NCI-H1105 (cell line): ENCODE data around the gene NOX4.

Experiments
- DNase-seq: peaks from one replicate; lab custom pipeline; 2025; lab: John Stamatoyannopoulos, UW

Gene NOX4

GRCh38 chr11:89490981-89491690, at the start of gene NOX4:
TSS of gene NOX4 (minus strand) at chr11:89491375. CDS start at chr11:89491246, 129 bp downstream.
- peak; percentile 12 for DNase-seq

- DNase-seq: no peak
Measured at GRCh38 chr11:89540826-89541225, 49.7 kb upstream of the NOX4 start.

- DNase-seq: no peak
Measured at GRCh38 chr11:89537936-89538335, 46.8 kb upstream of the NOX4 start.

GRCh38 chr11:89536926-89537325, 45.8 kb upstream of the NOX4 start:
- DNase-seq: no peak

DNA sequence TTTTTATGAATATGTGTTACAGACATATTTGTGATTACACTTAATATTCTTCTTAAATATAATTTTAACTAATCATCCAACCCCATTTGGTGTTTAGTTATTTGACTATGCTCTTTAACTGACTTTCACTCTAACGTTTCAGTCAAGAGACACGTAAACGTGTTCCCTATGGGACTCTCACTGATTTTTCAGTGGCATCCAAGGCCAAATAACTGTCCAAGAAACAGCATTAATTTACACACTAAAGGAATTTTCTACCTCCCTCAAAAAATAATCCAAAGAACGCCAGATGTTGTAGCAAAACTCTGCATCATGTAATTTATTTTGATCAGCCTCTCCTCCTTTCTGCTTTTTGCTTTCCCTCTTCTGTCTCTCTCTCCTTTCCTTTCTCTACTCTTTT, 44.0 kb upstream of the NOX4 start:
- no peak for DNase-seq

DNA sequence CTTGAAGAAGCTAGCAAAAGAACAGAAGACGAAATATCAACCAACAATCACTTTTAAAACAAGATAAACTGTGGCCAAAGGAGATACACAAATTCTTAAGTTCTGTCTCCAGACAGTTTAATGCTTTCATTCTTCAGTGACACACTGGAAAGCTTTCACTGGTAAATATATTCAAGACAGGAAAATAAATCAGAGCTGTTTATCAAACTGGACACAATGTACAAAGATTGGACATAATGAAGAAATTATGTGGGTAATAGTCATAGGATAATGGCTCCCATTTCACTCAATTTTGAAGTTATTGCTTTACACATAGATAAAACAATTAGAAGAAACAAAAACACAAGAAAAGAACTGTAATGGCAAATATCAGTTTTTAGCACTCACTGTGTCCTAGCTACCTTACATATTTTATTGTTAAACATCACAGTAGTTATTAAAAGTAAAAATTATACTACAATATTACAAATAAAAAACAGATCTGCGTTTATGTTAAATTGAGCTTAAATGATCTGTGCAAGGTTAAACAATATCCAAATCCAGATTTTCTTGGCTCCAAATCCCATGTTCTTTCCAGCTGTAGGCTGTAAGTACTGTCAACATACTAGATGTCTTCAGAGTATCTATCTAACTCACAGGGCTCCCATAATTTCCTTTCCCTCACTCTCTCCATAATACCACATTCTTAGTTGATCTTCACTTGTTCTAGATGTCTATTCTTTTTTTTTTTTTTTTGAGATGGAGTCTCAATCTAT, 38.6 kb upstream of the NOX4 start:
- DNase-seq: no peak

GRCh38 chr11:89521792-89522191, 30.6 kb upstream of the NOX4 start:
- DNase-seq: no peak

DNA sequence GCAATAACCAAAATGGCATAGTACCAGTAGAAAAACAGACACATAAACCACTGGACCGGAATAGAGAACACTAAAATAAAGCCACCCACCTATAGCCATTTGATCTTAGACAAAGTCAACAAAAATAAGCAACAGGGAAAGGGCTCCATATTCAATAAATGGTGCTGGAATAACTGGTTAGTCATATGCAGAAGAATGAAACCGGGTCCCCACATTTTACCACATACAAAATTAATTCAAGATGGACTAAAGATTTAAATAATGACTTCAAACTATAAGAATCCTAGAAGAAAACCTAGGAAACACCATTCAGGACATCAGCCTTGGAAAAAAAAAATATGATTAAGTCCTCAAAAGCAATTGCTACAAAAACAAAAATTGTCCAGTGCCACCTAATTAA, 30.1 kb upstream of the NOX4 start:
- DNase-seq: no peak

- no peak for DNase-seq
Measured at GRCh38 chr11:89516496-89516895, 25.3 kb upstream of the NOX4 start.

- no peak for DNase-seq
Measured at GRCh38 chr11:89508544-89508943, 17.4 kb upstream of the NOX4 start.

GRCh38 chr11:89504270-89504669, 13.1 kb upstream of the NOX4 start:
- no peak for DNase-seq

DNA sequence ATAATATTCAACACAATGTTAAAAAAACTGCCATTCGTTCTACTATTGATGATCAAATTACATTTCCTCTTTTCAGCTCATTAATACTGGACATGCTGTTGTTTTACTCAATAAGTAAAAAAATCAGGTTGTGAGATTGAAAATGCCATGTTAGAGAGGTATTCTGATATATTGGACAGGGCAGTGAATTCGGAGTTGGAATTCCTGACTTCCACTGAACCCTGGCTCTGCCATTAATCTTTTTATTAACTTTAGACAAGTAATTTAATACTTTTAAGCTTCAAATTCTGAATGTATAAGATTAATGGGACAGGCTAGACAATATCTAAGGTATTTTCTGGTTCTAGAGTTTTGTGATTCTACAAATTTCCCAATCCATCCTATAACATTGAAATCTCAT, 12.2 kb upstream of the NOX4 start:
- no peak for DNase-seq

- DNase-seq: no peak
Measured at GRCh38 chr11:89502301-89502700, 11.1 kb upstream of the NOX4 start.

DNA sequence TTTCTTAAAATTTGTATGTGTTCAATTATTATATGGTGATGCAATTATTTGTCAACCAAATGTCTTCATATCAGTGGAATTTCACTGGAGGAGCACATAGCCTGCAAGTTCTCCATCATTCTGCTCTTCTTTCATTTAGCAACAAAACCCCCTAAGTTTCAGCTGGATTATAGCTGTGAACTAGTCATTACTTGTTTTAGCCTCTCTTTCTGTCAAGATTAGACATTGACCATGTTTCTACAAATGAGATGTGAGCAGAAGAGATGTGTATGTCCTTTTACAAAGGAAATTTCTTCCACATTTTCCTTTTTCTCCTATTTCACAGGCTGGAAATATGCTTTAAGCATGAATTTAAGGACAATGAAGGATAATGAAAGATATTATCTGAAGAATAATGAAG, 9.2 kb upstream of the NOX4 start:
- no peak for DNase-seq

- no peak for DNase-seq
Measured at GRCh38 chr11:89498845-89499448, 7.8 kb upstream of the NOX4 start.

- no peak for DNase-seq
Measured at GRCh38 chr11:89495951-89496350, 4.8 kb upstream of the NOX4 start.

DNA sequence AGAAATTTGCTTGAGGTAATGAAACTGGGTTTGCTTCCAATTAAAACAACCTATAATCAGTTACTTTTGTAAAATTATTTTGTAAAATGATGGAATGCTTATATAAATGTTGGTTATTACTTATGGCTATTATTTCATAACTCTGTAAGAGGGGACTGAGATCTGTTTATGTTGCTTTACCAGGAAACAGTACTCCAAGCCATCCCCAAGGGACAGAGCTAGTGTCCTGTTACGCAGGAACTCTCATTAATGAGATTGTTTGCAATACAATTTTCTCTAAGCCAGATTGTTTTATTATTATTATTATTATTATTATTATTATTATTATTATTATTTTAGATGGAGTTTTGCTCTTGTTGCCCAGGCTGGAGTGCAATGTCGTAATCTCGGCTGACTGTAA, 2.3 kb upstream of the NOX4 start:
- no peak for DNase-seq

GRCh38 chr11:89490602-89490980, 584 bp downstream of the NOX4 start:
- no peak for DNase-seq

DNA sequence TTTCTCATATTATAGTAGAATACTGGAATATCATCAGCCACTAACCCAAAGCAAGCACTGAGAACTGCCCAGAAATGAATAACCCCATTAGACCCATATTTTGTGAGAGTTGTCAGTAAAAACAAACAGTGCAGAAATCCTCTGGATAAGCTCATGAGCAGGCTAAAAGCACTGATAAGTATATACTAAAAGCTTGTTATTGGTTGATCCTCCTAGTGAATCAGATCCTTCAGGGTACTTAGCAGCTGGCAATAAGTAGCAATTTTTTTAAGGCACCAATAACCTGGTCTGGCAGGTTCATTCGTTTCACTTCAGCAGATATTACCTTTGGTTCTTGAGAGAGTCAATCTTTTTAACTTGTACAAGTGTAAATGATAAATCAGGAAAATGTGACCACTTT, 1.2 kb downstream of the NOX4 start:
- DNase-seq: no peak

- no peak for DNase-seq
Measured at GRCh38 chr11:89487016-89487415, 4.2 kb downstream of the NOX4 start.

GRCh38 chr11:89484896-89485295, 6.3 kb downstream of the NOX4 start:
- no peak for DNase-seq

DNA sequence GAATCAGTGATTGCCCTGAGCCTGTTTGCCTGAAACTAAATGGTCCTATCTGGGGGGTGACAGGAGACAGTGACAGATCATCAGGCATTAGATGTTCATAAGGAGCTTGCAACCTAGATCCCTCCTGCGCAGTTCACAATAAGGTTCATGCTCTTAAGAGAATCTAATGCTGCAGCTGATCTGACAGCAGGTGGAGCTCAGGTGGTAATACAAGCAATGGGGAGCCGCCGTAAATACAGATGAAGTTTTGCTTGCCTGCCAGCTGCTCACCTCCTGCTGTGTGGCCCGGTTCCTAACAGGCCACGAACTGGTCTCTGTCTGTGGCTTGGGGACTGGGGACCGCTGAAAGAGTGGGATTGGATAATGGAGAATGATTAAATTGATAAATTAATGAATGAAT, 14.0 kb downstream of the NOX4 start:
- no peak for DNase-seq

- no peak for DNase-seq
Measured at GRCh38 chr11:89463266-89463780, 27.9 kb downstream of the NOX4 start.
